Stomach (tissue), 4 donors: Measurements from ENCODE around the gene SMIM24.

Source experiments
- CTCF ChIP-seq, 7 experiments: fragments of 450-650 bp in 4 of 7; fragments of 200-600 bp in 3 of 7; sonication (generic) in 3 of 7; IDR thresholded peaks; one replicate each; pipeline ENCODE4 v1.5.1; 2016 to 2019; ENCODE audit warnings: antibody characterized with exemption in 7 of 7, control low read depth in 2 of 7, mild to moderate bottlenecking in 1 of 7
- POLR2A ChIP-seq, 4 donors: fragments of 450-650 bp; IDR thresholded peaks; one replicate each; pipeline ENCODE4 v1.6.1; 2016; ENCODE audit warnings: antibody characterized with exemption in 4 of 4, control low read depth in 2 of 4, mild to moderate bottlenecking in 1 of 4, moderate library complexity in 1 of 4

GRCh38 chr19:3524904-3525451 is 44.7 kb upstream of the SMIM24 start:
- no peak for TF ChIP-seq CTCF (IDR thresholded peaks at IDR 0.05)
- TF ChIP-seq POLR2A (IDR thresholded peaks at IDR 0.05), result no peak
